HG02623 (cell line): ENCODE measurements around the gene HEPHL1.
A peak's percentile ranks its signal among the peaks of the same experiment; 100 is the strongest.
"Not testable (repeated sequence)": the region's sequence is repeated elsewhere in the genome, so short reads cannot be mapped to it uniquely, and the experiment has no call there.

ENCODE experiments used
- ATAC-seq: cut with Tn5 transposase; IDR thresholded peaks from one replicate; pipeline ENCODE4 v1.9.1; 2021; ENCODE audit warnings: moderate library complexity; ENCODE audit not compliant: unreplicated experiment

Gene HEPHL1

DNA sequence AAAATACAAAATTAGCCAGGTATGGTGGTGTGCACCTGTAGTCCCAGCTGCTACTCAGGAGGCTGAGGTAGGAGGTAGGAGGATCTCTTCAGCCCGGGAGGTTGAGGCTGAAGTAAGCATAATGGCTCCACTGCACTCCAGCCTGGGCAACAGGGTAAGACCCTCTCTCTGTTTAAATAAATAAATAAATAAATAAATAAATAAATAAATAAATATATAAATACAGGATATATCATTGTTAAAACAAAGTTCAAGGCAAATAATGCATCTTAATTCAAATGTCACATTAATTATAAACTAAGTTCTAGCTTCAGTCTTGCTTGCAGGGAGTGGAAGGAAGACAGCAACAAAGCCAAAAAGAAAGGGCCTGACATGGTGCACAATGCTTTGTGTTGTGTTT lies 63.0 kb downstream of the HEPHL1 start:
- ATAC-seq: no peak

- no peak for ATAC-seq
Measured at GRCh38 chr11:94088906-94089305, 67.8 kb downstream of the HEPHL1 start.

DNA sequence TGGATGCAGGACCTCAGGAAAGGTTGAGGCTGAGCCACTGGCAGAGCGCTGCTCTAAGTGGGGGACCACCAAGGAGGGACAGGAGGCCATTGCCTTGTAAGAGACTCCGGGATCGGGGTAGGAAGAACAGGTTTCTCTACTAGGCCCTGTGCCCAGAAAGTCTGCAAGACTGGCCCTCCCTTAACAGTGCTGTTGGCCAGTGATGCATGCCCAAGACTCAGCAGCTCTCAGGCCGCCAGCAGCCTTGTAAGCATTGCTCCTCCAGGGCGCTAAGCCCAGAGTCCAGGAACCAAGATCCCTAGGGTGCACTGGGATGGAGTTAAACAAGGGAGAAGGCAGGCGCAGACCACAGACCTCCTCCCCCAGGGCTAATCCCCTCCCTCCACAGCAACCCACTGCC lies 68.2 kb downstream of the HEPHL1 start:
- no peak for ATAC-seq

DNA sequence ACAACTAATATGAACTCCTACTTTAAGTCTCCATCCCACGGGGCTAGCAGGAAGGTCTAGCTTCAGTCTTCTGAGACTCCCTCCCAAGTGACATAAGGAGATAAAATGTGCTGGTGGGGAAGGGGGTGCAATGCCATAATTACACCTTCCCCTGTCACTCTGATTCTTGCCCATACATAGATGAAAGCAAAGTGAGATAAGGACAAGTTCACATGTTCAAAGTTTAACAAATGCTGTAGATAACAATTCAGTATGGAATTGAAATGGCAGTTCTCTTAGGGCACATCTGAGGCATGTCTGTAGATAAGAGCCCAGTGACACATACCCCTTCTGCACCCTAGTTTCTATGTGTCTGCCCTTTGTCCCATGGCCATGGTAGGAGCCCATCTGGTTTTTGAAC lies 69.2 kb downstream of the HEPHL1 start:
- ATAC-seq: no peak

DNA sequence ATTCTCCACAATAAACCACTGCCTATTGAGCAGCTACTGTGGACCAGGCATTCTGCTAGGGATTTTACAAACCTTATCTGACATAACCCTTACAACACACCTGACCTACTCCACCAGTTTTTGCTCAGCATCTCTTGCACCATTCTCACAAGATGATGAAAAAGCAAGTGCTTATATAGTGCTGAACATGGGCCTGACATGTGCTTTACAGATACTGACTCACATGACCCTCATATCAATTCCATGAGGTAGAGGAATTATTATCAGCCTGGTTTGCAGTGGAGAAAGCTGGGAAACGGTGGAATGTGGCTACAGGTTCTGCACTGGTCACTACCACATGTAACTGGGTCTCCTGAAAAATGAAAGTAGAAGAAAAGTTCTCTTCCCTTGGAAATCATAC lies 69.9 kb downstream of the HEPHL1 start:
- ATAC-seq: no peak

- no peak for ATAC-seq
Measured at GRCh38 chr11:94100253-94100652, 79.1 kb downstream of the HEPHL1 start.

GRCh38 chr11:94103471-94103870 lies 82.3 kb downstream of the HEPHL1 start:
- no peak for ATAC-seq

GRCh38 chr11:94104734-94105133 lies 83.6 kb downstream of the HEPHL1 start:
- no peak for ATAC-seq

- ATAC-seq: no peak
Measured at GRCh38 chr11:94106716-94107115, 85.6 kb downstream of the HEPHL1 start.

DNA sequence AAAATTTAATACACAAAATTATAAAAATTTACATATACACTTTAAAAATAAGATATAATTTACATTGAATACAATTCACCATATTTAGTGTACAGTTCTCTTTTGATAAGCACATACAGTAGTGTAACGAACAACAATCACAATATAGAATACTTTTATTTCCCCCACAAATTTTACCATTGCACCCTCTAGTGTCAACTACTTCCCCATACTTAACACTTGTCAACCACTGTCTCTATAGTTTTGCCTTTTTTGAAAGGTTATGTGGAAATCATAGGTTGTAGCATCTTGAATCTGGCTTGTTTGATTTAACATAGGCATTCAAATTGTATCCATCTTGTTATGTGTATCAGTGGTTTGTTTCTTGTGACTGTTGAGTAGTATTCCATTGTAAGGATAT lies 86.2 kb downstream of the HEPHL1 start:
- no peak for ATAC-seq

- ATAC-seq: no peak
Measured at GRCh38 chr11:94111241-94111640, 90.1 kb downstream of the HEPHL1 start.

- ATAC-seq: no peak
Measured at GRCh38 chr11:94111660-94112059, 90.5 kb downstream of the HEPHL1 start.

GRCh38 chr11:94112206-94112953 lies 91.2 kb downstream of the HEPHL1 start:
- no peak for ATAC-seq

DNA sequence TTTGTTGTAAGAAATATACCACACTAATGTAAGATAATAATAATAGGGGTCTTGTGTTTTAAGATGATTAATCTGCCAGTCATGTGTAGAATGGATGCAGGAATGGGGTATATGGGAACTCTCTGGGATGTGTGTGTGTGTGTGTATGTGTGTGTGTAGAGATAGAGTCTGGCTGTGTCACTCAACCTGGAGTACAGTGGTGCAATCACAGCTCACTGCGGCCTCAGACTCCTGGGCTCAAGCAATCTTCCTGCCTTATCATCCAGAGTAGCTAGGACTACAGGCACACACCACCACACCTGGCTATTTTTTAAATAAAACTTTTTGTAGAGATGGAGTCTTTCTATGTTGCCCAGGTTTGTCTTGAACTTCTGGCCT lies 96.0 kb downstream of the HEPHL1 start:
- no peak for ATAC-seq

- no peak for ATAC-seq
Measured at GRCh38 chr11:94117871-94118270, 96.7 kb downstream of the HEPHL1 start.

DNA sequence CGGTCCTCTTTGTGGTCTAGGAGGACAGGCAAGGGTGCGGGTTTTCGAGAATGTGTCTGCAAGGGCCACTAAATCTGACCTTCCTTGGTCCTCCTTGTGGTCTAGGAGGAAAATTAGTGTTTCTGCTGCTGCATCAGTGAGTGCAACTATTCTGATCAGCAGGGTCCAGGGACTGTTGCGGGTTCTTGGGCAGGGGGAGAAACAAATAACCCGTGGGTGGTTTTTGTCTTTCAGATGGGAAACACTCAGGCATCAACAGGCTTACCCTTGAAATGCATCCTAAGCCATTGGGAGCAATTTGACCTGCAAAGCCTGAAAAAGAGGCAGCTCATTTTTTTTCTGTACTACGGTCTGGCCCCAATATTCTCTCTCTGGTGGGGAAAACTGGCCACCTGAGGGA lies 98.5 kb downstream of the HEPHL1 start:
- not testable (repeated sequence) for ATAC-seq

DNA sequence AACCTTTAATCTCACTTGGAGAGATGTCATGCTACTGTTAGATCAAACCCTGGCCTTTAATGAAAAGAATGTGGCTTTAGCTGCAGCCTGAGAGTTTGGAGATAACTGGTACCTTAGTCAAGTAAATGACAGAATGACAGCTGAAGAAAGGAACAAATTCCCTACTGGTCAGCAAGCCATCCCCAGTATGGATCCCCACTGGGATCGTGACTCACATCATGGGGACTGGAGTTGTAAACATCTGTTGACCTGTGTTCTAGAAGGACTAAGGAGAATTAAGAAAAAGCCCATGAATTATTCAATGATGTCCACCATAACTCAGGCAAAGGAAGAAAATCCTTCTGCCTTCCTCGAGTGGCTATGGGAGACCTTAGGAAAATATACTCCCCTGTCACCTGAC lies 99.4 kb downstream of the HEPHL1 start:
- not testable (repeated sequence) for ATAC-seq

GRCh38 chr11:94120946-94121345 lies 99.8 kb downstream of the HEPHL1 start:
- ATAC-seq: no peak

DNA sequence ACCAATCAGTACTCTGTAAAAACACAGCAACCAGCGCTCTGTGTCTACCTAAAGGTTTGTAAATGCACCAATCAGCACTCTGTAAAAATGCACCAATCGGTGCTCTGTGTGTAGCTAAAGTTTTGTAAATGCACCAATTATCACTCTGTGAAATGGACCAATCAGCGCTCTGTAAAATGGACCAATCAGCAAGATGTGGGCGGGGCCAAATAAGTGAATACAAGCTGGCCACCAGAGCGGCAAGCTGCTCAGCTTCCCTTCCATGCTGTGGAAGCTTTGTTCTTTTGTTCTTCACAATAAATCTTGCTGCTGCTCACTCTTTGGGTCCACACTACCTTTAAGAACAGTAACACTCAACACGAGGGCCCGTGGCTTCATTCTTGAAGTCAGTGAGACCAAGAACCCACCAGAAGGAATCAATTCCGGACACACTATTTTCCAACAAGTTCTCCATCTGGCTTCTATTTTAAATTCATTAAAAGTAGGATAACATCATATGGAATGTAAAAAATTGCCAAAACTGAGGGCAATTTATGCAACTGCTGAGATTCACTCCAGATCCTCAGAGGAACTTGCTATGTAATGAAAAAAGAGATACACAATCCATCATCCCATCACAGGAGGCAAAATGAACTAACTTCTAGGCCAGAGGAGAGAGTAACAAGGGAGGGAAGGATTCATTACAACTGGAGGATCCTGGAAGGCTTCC lies 104.4 kb downstream of the HEPHL1 start:
- no peak for ATAC-seq

DNA sequence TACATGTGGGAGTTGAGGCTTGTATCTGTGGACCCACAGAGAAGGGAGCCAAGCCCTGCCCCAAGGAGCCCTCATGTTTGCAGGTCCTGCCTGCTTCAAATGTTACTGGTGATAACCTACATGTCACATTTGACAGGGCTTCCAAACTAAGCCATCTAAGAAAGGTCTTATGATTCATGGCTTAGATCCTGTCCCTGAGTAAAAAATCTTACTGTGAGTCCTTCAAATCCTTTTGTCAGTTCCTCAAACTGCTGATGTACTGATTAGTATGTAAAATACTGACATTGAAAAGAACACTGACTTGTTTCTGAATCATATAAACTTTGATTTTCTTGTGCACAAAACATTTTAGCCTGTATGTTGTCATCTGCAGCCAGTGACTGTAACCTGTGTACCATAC lies 106.5 kb downstream of the HEPHL1 start:
- no peak for ATAC-seq

DNA sequence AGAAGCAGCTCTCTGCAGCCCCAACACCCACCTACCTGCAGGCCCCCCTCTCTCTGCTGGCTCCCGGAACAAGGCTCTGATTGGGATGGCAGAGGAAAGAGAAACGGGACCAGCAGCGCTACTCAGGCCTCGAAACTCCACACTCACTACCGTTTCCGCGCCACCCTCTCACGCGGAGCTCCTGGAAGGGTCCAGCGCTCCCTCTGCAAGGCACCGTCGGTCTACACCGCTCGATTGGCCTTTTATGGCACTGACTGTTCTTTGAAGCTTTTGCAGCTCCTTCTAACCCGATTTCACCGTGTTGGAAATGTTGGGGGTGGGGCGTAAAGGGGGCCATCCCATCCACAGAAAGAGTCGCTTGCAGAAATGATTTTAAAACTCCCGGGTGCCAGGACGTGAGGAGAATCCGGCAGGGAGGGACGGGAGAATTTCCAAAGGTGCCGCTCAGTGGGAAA lies 107.2 kb downstream of the HEPHL1 start:
- peak; percentile 11 for ATAC-seq

DNA sequence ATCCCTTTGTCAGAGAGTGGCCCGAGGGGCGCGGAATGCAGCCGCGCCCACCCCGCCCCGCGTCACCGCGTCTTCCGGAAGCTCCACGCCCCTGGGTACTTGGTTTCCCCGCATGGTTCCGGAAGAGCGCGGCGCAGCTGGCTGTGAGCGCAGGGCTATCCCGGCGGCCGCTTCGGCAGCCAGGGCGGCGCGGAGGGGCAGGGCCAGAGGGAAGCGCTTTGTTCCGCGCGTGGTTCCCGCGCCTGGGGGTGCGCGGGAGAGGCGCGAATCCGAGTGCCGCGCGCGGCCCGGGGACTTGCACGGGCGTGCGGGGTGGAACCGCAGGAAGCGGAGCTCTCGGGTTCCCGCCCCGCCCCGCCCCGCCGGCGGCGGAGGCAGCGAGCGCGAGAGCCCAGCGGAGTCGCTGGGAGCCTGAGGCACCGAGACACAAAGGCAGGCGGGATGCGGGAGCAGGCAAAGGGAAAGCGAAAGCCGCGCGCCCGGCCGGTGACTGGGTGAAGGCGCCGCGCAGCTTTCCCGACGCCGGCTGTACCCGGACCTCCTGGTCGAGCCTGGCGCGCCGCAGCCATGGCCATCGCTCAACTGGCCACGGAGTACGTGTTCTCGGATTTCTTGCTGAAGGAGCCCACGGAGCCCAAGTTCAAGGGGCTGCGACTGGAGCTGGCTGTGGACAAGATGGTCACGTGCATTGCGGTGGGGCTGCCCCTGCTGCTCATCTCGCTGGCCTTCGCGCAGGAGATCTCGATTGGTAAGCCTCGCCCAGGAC lies 107.8 kb downstream of the HEPHL1 start, which contains the start of gene PANX1:
PANX1 (plus strand) TSS at position 96 of the 766 bp plus-strand sequence; CDS start at position 568, 472 bp downstream.
- peak; percentile 85 for ATAC-seq
